Activated CD8-positive, alpha-beta memory T cell treated with anti-CD3 and anti-CD28 coated beads, Interleukin-2, amount 50 U/mL, for 1 hour (primary cell): Measurements from ENCODE around the gene ARMC9.
"Not testable (repeated sequence)": the region's sequence is repeated elsewhere in the genome, so short reads cannot be mapped to it uniquely, and the experiment has no call there.

Experiments
- DNase-seq: peaks from one replicate; pipeline ENCODE4 v3.0.0-alpha.2; 2020; ENCODE audit errors: extremely low read depth

The ARMC9 gene

GRCh38 chr2:231337807-231338759, 139.7 kb downstream of the ARMC9 start:
- DNase-seq: no peak

- no peak for DNase-seq
Measured at GRCh38 chr2:231339316-231339715, 140.9 kb downstream of the ARMC9 start.

GRCh38 chr2:231341100-231341499, 142.7 kb downstream of the ARMC9 start:
- no peak for DNase-seq

- DNase-seq: no peak
Measured at GRCh38 chr2:231342061-231342711, 143.8 kb downstream of the ARMC9 start.

GRCh38 chr2:231343006-231343710, 144.7 kb downstream of the ARMC9 start:
- no peak for DNase-seq

GRCh38 chr2:231343988-231344387, 145.6 kb downstream of the ARMC9 start:
- DNase-seq: no peak

- DNase-seq: no peak
Measured at GRCh38 chr2:231344851-231345250, 146.4 kb downstream of the ARMC9 start.

GRCh38 chr2:231347081-231347480, 148.7 kb downstream of the ARMC9 start:
- no peak for DNase-seq

- no peak for DNase-seq
Measured at GRCh38 chr2:231347638-231348037, 149.2 kb downstream of the ARMC9 start.

GRCh38 chr2:231348173-231348572, 149.7 kb downstream of the ARMC9 start:
- no peak for DNase-seq

- DNase-seq: no peak
Measured at GRCh38 chr2:231348704-231349373, 150.4 kb downstream of the ARMC9 start.

- DNase-seq: not testable (repeated sequence)
Measured at GRCh38 chr2:231349374-231349735, 150.9 kb downstream of the ARMC9 start.

GRCh38 chr2:231351648-231352047, 153.2 kb downstream of the ARMC9 start:
- DNase-seq: no peak

GRCh38 chr2:231353469-231353868, 155.0 kb downstream of the ARMC9 start:
- no peak for DNase-seq

- DNase-seq: no peak
Measured at GRCh38 chr2:231355508-231356465, 157.4 kb downstream of the ARMC9 start.

- no peak for DNase-seq
Measured at GRCh38 chr2:231356466-231356844, 158.0 kb downstream of the ARMC9 start.

- DNase-seq: no peak
Measured at GRCh38 chr2:231357048-231357447, 158.6 kb downstream of the ARMC9 start.

- no peak for DNase-seq
Measured at GRCh38 chr2:231357931-231358330, 159.5 kb downstream of the ARMC9 start.

GRCh38 chr2:231359441-231359840, 161.0 kb downstream of the ARMC9 start:
- DNase-seq: no peak

- no peak for DNase-seq
Measured at GRCh38 chr2:231359948-231360347, 161.5 kb downstream of the ARMC9 start.

- DNase-seq: no peak
Measured at GRCh38 chr2:231360401-231360800, 162.0 kb downstream of the ARMC9 start.
